ENCODE data around the gene OCEL1.

DNA sequence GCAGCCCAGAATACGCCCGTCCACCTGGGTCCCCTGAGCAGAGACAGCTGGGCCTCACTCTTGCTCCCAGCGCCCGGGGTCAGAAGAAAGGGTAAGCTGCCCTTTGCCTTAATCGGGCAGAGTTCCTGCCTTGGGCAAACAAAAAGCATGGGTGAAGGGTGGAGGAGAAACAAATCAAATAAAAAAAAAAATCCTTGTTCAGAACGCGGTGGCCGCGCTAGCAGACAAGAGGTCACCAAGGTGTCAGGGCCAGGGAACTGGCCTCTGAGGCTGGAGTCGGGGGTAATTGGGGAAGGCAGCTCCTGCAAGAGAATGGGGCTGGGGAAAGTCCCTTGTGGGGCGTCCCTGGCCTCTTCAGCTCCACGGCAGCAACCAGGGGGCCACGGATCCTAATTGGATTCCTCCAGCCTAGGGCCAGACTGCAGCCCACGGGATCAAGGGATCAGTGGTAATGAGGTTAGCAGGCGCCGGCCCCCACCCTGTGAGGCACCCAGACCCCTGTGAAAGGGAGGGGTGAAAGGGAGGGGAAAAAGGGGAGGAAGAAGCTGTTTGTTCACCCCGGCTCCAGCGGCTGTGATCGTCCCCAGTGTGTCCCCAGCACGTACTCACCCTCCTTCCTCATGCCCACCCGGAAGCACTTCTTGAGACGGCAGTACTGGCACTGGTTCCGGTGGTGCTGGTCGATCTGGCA, 14.2 kb downstream of the OCEL1 start:
- no peak for TF ChIP-seq CTCF (IDR thresholded peaks at IDR 0.05)
- TF ChIP-seq EZH2 (IDR thresholded peaks at IDR 0.05; ENCODE audit: borderline replicate concordance, insufficient read depth, low read depth, low read length, poor library complexity, severe bottlenecking): no peak

Data from B cell (primary cell).